Parathyroid adenoma (tissue), 2 donors: Measurements from ENCODE around the gene FAM43B.

ENCODE experiments used
- H2AFZ ChIP-seq: fragments of 300-600 bp; sonication (generic); one replicate; pipeline ENCODE4 v1.7.0; 2017; ENCODE audit warnings: antibody characterized with exemption, mild to moderate bottlenecking
- H3K27ac ChIP-seq: fragments of 300-600 bp; sonication (generic); one replicate; pipeline ENCODE4 v1.7.0; 2017
- H3K27me3 ChIP-seq: fragments of 300-600 bp; sonication (generic); one replicate; pipeline ENCODE4 v1.7.0; 2017; ENCODE audit warnings: low read length; ENCODE audit not compliant: control insufficient read depth, insufficient read depth
- H3K36me3 ChIP-seq: fragments of 300-600 bp; sonication (generic); one replicate; pipeline ENCODE4 v1.7.0; 2017; ENCODE audit warnings: low read length; ENCODE audit not compliant: control insufficient read depth, insufficient read depth
- H3K4me1 ChIP-seq: fragments of 300-600 bp; sonication (generic); one replicate; pipeline ENCODE4 v1.7.0; 2017; ENCODE audit warnings: control low read depth
- H3K4me2 ChIP-seq: fragments of 300-600 bp; sonication (generic); one replicate; pipeline ENCODE4 v1.7.0; 2017; ENCODE audit warnings: low read length
- H3K4me3 ChIP-seq: fragments of 300-600 bp; sonication (generic); one replicate; pipeline ENCODE4 v1.7.0; 2017; ENCODE audit warnings: low read depth, low read length
- H3K79me2 ChIP-seq: fragments of 300-600 bp; sonication (generic); one replicate; pipeline ENCODE4 v1.7.0; 2017; ENCODE audit warnings: control low read depth
- H3K9ac ChIP-seq: fragments of 300-600 bp; sonication (generic); one replicate; pipeline ENCODE4 v1.7.0; 2017; ENCODE audit warnings: mild to moderate bottlenecking
- H3K9me3 ChIP-seq: fragments of 300-600 bp; sonication (generic); one replicate; pipeline ENCODE4 v1.7.0; 2017; ENCODE audit warnings: low read length; ENCODE audit not compliant: control insufficient read depth
- CTCF ChIP-seq: fragments of 300-600 bp; sonication (generic); IDR thresholded peaks from one replicate; pipeline ENCODE4 v1.7.0; 2017; ENCODE audit warnings: antibody characterized with exemption, mild to moderate bottlenecking
- donor health status: primary hyperparathyroidism.

FAM43B gene

GRCh38 chr1:20584890-20585289 is 32.5 kb downstream of the FAM43B start:
- Histone ChIP-seq H3K27me3 (no peaks in the 10 kb centered on the region), H2AFZ (no peak overlapping the region), H3K4me3 (no peak overlapping the region), H3K27ac (no peak overlapping the region), H3K79me2 (no peaks in the 10 kb centered on the region), H3K9me3 (no peaks in the 10 kb centered on the region), H3K4me1 (no peaks in the 10 kb centered on the region), H3K9ac (no peak overlapping the region), H3K4me2 (no peak overlapping the region), H3K36me3 (no peaks in the 10 kb centered on the region)
- no peak for TF ChIP-seq CTCF

GRCh38 chr1:20586953-20587660 is 34.7 kb downstream of the FAM43B start:
- no peak for TF ChIP-seq CTCF
- Histone ChIP-seq H3K9ac (no peak overlapping the region), H3K9me3 (no peaks in the 10 kb centered on the region), H3K27me3 (no peaks in the 10 kb centered on the region), H3K79me2 (no peaks in the 10 kb centered on the region), H3K36me3 (no peaks in the 10 kb centered on the region), H3K4me1 (no peaks in the 10 kb centered on the region), H2AFZ (no peak overlapping the region), H3K4me3 (no peak overlapping the region), H3K27ac (no peak overlapping the region), H3K4me2 (no peak overlapping the region)

GRCh38 chr1:20587661-20588053 is 35.3 kb downstream of the FAM43B start:
- Histone ChIP-seq H3K27ac (no peak overlapping the region), H3K4me2 (no peak overlapping the region), H3K9ac (no peak overlapping the region), H2AFZ (no peak overlapping the region), H3K9me3 (no peaks in the 10 kb centered on the region), H3K27me3 (no peaks in the 10 kb centered on the region), H3K79me2 (no peaks in the 10 kb centered on the region), H3K4me1 (no peaks in the 10 kb centered on the region), H3K4me3 (no peak overlapping the region), H3K36me3 (no peaks in the 10 kb centered on the region)
- no peak for TF ChIP-seq CTCF

- no peak within 1 kb of the TSS for H3K4me3 ChIP-seq
- peak within 1 kb of the TSS; percentile 42 for H3K27ac ChIP-seq
- H2AFZ ChIP-seq: peak within 1 kb of the TSS; percentile 28
- no peaks in the 10 kb centered on the region for H3K4me1 ChIP-seq
- no peaks in the 10 kb centered on the region for H3K27me3 ChIP-seq
- no peaks in the 10 kb centered on the region for H3K9me3 ChIP-seq
- no peak within 1 kb of the TSS for H3K9ac ChIP-seq
- TF ChIP-seq CTCF: no peak
- H3K4me2 ChIP-seq: no peak within 1 kb of the TSS
- H3K36me3 ChIP-seq: no peaks in the 10 kb centered on the region
- no peaks in the 10 kb centered on the region for H3K79me2 ChIP-seq
Observed at GRCh38 chr1:20588634-20589225, 36.4 kb downstream of the FAM43B start, which contains the start of gene CDA. Gene CDA (plus strand): TSS chr1:20589097. CDS start chr1:20589130, 33 bp downstream.
